ENCODE measurements around the gene COA6.
"Not testable (repeated sequence)": the region's sequence is repeated elsewhere in the genome, so short reads cannot be mapped to it uniquely, and the experiment has no call there.

The COA6 gene

GRCh38 chr1:234398849-234399381 lies 25.7 kb downstream of the COA6 start:
- peak; percentile 61 for DNase-seq (ENCODE audit: extremely low read depth, insufficient read length)
- no peak for TF ChIP-seq CTCF (IDR thresholded peaks at IDR 0.05; ENCODE audit: insufficient read depth, low read length, poor library complexity, severe bottlenecking)
- H3K27me3 ChIP-seq (replicated peaks; ENCODE audit: control insufficient read depth, insufficient read depth, low read length) = no peaks in the 10 kb centered on the region
- H3K36me3 ChIP-seq (ENCODE audit: control insufficient read depth, insufficient read depth, low read length) = peaks cover 1% of the 10 kb centered on the region; the same call in 1 of the 2 replicates
- peak overlapping the region; percentile 16 for H3K4me3 ChIP-seq (replicated peaks; ENCODE audit: low read depth, low read length)

- not testable (repeated sequence) for H3K4me3 ChIP-seq (replicated peaks; ENCODE audit: low read depth, low read length); H3K36me3 ChIP-seq (ENCODE audit: control insufficient read depth, insufficient read depth, low read length); DNase-seq (ENCODE audit: extremely low read depth, insufficient read length); H3K27me3 ChIP-seq (replicated peaks; ENCODE audit: control insufficient read depth, insufficient read depth, low read length)
These were observed 26.3 kb downstream of the COA6 start for GRCh38 chr1:234399515-234399914.

- TF ChIP-seq CTCF (IDR thresholded peaks at IDR 0.05; ENCODE audit: insufficient read depth, low read length, poor library complexity, severe bottlenecking) = no peak
These were observed 27.5 kb downstream of the COA6 start for GRCh38 chr1:234400773-234401172.

GRCh38 chr1:234401658-234402057 lies 28.4 kb downstream of the COA6 start:
- peaks cover 3% of the 10 kb centered on the region for H3K36me3 ChIP-seq (ENCODE audit: control insufficient read depth, insufficient read depth, low read length)
- no peak overlapping the region for H3K4me3 ChIP-seq (replicated peaks; ENCODE audit: low read depth, low read length)
- H3K27me3 ChIP-seq (replicated peaks; ENCODE audit: control insufficient read depth, insufficient read depth, low read length) = no peaks in the 10 kb centered on the region

More at GRCh38 chr1:234400773-234401172, 27.5 kb downstream of the COA6 start:
- H3K36me3 ChIP-seq (ENCODE audit: control insufficient read depth, insufficient read depth, low read length) = peaks cover 3% of the 10 kb centered on the region
- H3K4me3 ChIP-seq (replicated peaks; ENCODE audit: low read depth, low read length) = peak overlapping the region; percentile 7
- no peak for DNase-seq (ENCODE audit: extremely low read depth, insufficient read length)
- H3K27me3 ChIP-seq (replicated peaks; ENCODE audit: control insufficient read depth, insufficient read depth, low read length) = no peaks in the 10 kb centered on the region

GRCh38 chr1:234402939-234403338 lies 29.7 kb downstream of the COA6 start:
- Histone ChIP-seq H3K27me3 (replicated peaks; ENCODE audit: control insufficient read depth, insufficient read depth, low read length) (no peaks in the 10 kb centered on the region), H3K36me3 (ENCODE audit: control insufficient read depth, insufficient read depth, low read length) (peaks cover 3% of the 10 kb centered on the region), H3K4me3 (replicated peaks; ENCODE audit: low read depth, low read length) (no peak overlapping the region)
- no peak for DNase-seq (ENCODE audit: extremely low read depth, insufficient read length)
- TF ChIP-seq CTCF (IDR thresholded peaks at IDR 0.05; ENCODE audit: insufficient read depth, low read length, poor library complexity, severe bottlenecking) = no peak

More at GRCh38 chr1:234401658-234402057, 28.4 kb downstream of the COA6 start:
- no peak for DNase-seq (ENCODE audit: extremely low read depth, insufficient read length)
- TF ChIP-seq CTCF (IDR thresholded peaks at IDR 0.05; ENCODE audit: insufficient read depth, low read length, poor library complexity, severe bottlenecking) = no peak

- Histone ChIP-seq H3K4me3 (replicated peaks; ENCODE audit: low read depth, low read length) (no peak overlapping the region), H3K27me3 (replicated peaks; ENCODE audit: control insufficient read depth, insufficient read depth, low read length) (no peaks in the 10 kb centered on the region), H3K36me3 (ENCODE audit: control insufficient read depth, insufficient read depth, low read length) (peaks cover 4% of the 10 kb centered on the region)
- DNase-seq (ENCODE audit: extremely low read depth, insufficient read length) = no peak
- no peak for TF ChIP-seq CTCF (IDR thresholded peaks at IDR 0.05; ENCODE audit: insufficient read depth, low read length, poor library complexity, severe bottlenecking)
These were observed 32.4 kb downstream of the COA6 start for GRCh38 chr1:234405676-234406075.

All from GM06990 (cell line).